Glutamatergic neuron (in vitro differentiated cells): ENCODE results near the gene REC114. TPM values are rescaled to one million over a fixed set of nuclear protein-coding genes. Genes with fewer than 3 reads are reported as not detected.

ENCODE experiments used
- DNase-seq: peaks from one replicate; pipeline ENCODE4 v3.0.0; 2022
- H3K27ac Mint-ChIP-seq: one replicate; pipeline ENCODE4 v1.8.0; 2020; ENCODE audit warnings: mild to moderate bottlenecking, mixed read lengths, inconsistent platforms; ENCODE audit not compliant: unreplicated experiment
- H3K27me3 Mint-ChIP-seq: one replicate; pipeline ENCODE4 v1.8.0; 2020; ENCODE audit warnings: mild to moderate bottlenecking, moderate library complexity, mixed read lengths, inconsistent platforms; ENCODE audit not compliant: unreplicated experiment
- H3K36me3 Mint-ChIP-seq: one replicate; pipeline ENCODE4 v1.8.0; 2020; ENCODE audit warnings: mild to moderate bottlenecking, mixed read lengths, inconsistent platforms; ENCODE audit not compliant: unreplicated experiment
- H3K4me1 Mint-ChIP-seq: one replicate; pipeline ENCODE4 v1.8.0; 2020; ENCODE audit warnings: mild to moderate bottlenecking, low read depth, mixed read lengths, inconsistent platforms; ENCODE audit not compliant: unreplicated experiment
- H3K4me3 Mint-ChIP-seq: one replicate; pipeline ENCODE4 v1.8.0; 2020; ENCODE audit warnings: mild to moderate bottlenecking, mixed read lengths, inconsistent platforms; ENCODE audit not compliant: unreplicated experiment
- H3K9me3 Mint-ChIP-seq: one replicate; pipeline ENCODE4 v1.8.0; 2020; ENCODE audit warnings: mild to moderate bottlenecking, moderate library complexity, mixed read lengths, inconsistent platforms; ENCODE audit not compliant: unreplicated experiment
- CTCF ChIP-seq: fragments of 200-600 bp; sonication (generic); IDR thresholded peaks from one replicate; pipeline ENCODE4 v1.5.0; 2021; ENCODE audit not compliant: partially characterized antibody, unreplicated experiment
- total RNA-seq: library from RNA; stranded (reverse); fragmentation: NEBNext Ultra II Directional; extraction: Animal tissue kit (Norgen Biotek cat#: 25700); gene quantifications from one replicate; pipeline ENCODE4 v1.2.1, GENCODE V29; 2021; ENCODE audit not compliant: unreplicated experiment

The REC114 gene
- total RNA-seq, 1 donor from 2014 or later, result not detected

- H3K4me1 Mint-ChIP-seq, result peaks cover 1% of the 10 kb centered on the region
- no peaks in the 10 kb centered on the region for H3K27me3 Mint-ChIP-seq
- H3K4me3 Mint-ChIP-seq, result no peak overlapping the region
- no peaks in the 10 kb centered on the region for H3K36me3 Mint-ChIP-seq
- no peaks in the 10 kb centered on the region for H3K9me3 Mint-ChIP-seq
- no peak overlapping the region for H3K27ac Mint-ChIP-seq
- no peak for DNase-seq
- TF ChIP-seq CTCF, result no peak
Observed at GRCh38 chr15:73550190-73550589, 107.2 kb downstream of the REC114 start.

DNA sequence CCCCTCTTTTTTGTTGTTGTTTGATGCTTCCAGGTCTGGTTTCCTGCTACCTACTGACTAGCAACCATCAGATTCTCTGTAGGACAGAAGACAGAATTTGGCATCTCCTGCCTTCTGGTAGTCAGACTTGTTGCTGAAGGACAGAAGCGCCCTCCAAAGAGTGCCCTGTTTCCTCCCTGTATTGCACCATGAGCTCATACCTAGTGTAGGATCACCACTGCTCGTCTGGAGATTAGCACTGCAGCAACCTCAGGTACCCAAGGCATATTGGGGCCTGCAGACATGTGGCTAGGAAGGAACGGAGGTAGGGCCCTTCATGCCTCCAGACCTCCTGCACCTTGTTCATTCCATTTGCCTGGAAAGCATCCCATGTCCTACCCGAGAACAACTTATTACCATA is 112.1 kb downstream of the REC114 start:
- Mint-ChIP-seq H3K27me3 (no peaks in the 10 kb centered on the region), H3K4me3 (no peak overlapping the region)

DNA sequence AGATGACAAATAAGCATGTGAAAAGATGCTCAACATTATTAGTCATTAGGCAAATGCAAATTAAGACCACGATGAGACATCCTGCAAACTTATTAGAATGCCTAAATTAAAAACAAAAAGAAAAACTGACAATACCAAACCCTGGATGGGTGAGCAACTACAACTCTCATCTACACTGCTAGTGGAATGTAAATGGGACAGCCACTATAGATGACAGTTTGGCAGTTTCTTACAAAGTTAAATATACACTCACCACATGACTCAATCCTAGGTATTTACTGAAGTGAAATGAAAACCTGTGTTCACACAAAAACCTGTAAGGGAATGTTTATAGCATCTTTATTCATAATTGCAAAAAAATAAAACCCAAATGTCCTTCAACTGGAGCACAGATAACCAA is 115.6 kb downstream of the REC114 start:
- Mint-ChIP-seq H3K36me3 (no peaks in the 10 kb centered on the region), H3K27me3 (no peaks in the 10 kb centered on the region), H3K4me1 (peaks cover 5% of the 10 kb centered on the region), H3K27ac (no peak overlapping the region), H3K4me3 (no peak overlapping the region), H3K9me3 (no peaks in the 10 kb centered on the region)
- TF ChIP-seq CTCF, result no peak
- DNase-seq, result no peak

More for the DNA sequence above, 112.1 kb downstream of the REC114 start:
- Mint-ChIP-seq H3K36me3 (no peaks in the 10 kb centered on the region), H3K27ac (no peak overlapping the region), H3K9me3 (no peaks in the 10 kb centered on the region), H3K4me1 (peaks cover 4% of the 10 kb centered on the region)
- TF ChIP-seq CTCF, result no peak
- no peak for DNase-seq

GRCh38 chr15:73560501-73561117 is 117.6 kb downstream of the REC114 start:
- peaks cover 18% of the 10 kb centered on the region for H3K4me1 Mint-ChIP-seq
- H3K27ac Mint-ChIP-seq, result peak overlapping the region; percentile 39
- H3K9me3 Mint-ChIP-seq, result no peaks in the 10 kb centered on the region
- no peak for DNase-seq
- H3K36me3 Mint-ChIP-seq, result no peaks in the 10 kb centered on the region
- H3K27me3 Mint-ChIP-seq, result no peaks in the 10 kb centered on the region
- H3K4me3 Mint-ChIP-seq, result no peak overlapping the region
- TF ChIP-seq CTCF, result peak; percentile 63

DNA sequence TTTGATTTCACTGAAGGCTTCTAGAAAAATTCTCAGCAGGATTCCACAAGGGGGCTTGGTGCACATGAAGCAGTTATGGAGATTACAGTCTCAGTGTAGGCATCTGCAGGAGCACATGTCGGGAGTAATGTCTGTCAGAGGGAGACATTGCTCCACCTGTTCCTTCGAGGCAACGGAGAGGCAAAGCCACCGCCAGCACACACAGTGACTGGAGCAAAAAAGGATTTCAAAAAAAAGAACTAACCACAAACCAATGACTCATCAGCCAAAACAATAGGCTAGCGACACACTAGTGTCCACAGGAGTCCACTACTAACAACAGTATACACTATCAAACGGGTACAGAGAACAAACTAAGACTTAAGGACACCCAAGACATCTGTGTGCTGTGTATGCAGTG is 121.3 kb downstream of the REC114 start:
- Mint-ChIP-seq H3K27ac (peak overlapping the region; percentile 1), H3K4me3 (peak overlapping the region; percentile 50), H3K36me3 (no peaks in the 10 kb centered on the region), H3K27me3 (no peaks in the 10 kb centered on the region), H3K4me1 (peaks cover 19% of the 10 kb centered on the region), H3K9me3 (no peaks in the 10 kb centered on the region)
- no peak for TF ChIP-seq CTCF
- peak; percentile 18 for DNase-seq
